Left lung (tissue), 10 donors: Measurements from ENCODE around the gene YEATS4. TPM values are rescaled to one million over a fixed set of nuclear protein-coding genes. Genes with fewer than 3 reads are reported as not detected.
A peak's percentile ranks its signal among the peaks of the same experiment; 100 is the strongest.

ENCODE experiments used
- ATAC-seq: fragments of 200-7000 bp; cut with Tn5 transposase; one replicate; pipeline ENCODE4 v1.9.1; 2020; ENCODE audit warnings: moderate library complexity
- DNase-seq, 4 donors: peaks; one replicate each; pipeline ENCODE4 v3.0.0-alpha.2; 2013 to 2020
- H3K27ac ChIP-seq, 2 donors: fragments of 200-600 bp; sonication (generic) in 1 of 2; one replicate each; pipeline versions ENCODE4 v1.5.0 to v1.8.0; 2020 to 2021
- H3K27me3 ChIP-seq, 2 donors: fragments of 200-600 bp; sonication (generic) in 1 of 2; one replicate each; pipeline versions ENCODE4 v1.5.0 to v1.8.0; 2020 to 2021
- H3K36me3 ChIP-seq, 2 donors: fragments of 200-600 bp; sonication (generic) in 1 of 2; one replicate each; pipeline versions ENCODE4 v1.5.0 to v1.8.0; 2020 to 2021
- H3K4me1 ChIP-seq, 2 donors: fragments of 200-600 bp; one replicate each; pipeline ENCODE4 v1.8.0; 2021
- H3K4me3 ChIP-seq, 2 donors: fragments of 200-600 bp; sonication (generic) in 1 of 2; one replicate each; pipeline versions ENCODE4 v1.5.0 to v1.8.0; 2020 to 2021; ENCODE audit warnings: mild to moderate bottlenecking in 1 of 2
- H3K9me3 ChIP-seq, 2 donors: fragments of 200-600 bp; sonication (generic) in 1 of 2; one replicate each; pipeline versions ENCODE4 v1.5.0 to v1.8.0; 2020 to 2021
- intact Hi-C, 2 donors: fragments of 100-400 bp; cut with DNase I; formaldehyde crosslinking; loops; one replicate each; pipeline versions ENCODE4 v1.11.2 to v1.14.2; 2022
- polyA plus RNA-seq, 6 donors: library from polyadenylated mRNA; unstranded; fragments of 120-200 nt; gene quantifications; one replicate each; pipeline ENCODE4 v1.2.1, GENCODE V29; 2013; ENCODE audit not compliant: insufficient read length in 6 of 6
- total RNA-seq, 2 donors: library from RNA; stranded (reverse); fragmentation: NEBNext Ultra II Directional; extraction: Animal tissue kit (Norgen Biotek cat#: 25700); gene quantifications; one replicate each; pipeline ENCODE4 v1.2.1, GENCODE V29; 2021
- TF ChIP-seq, protein P1 (sequence below), 2 donors: fragments of 200-600 bp; sonication (generic) in 1 of 2; IDR thresholded peaks; one replicate each; pipeline versions ENCODE4 v1.5.0 to v1.8.0; 2021; ENCODE audit warnings: antibody characterized with exemption in 2 of 2
- donor health status: DM: no; HTN: yes; CAD: no.
- donor health status: DM: no; HTN: no; CAD: no.

YEATS4 gene
- total and polyA plus RNA-seq, 8 donors, result 10.1 to 24.4 (median 21.7) TPM

DNA sequence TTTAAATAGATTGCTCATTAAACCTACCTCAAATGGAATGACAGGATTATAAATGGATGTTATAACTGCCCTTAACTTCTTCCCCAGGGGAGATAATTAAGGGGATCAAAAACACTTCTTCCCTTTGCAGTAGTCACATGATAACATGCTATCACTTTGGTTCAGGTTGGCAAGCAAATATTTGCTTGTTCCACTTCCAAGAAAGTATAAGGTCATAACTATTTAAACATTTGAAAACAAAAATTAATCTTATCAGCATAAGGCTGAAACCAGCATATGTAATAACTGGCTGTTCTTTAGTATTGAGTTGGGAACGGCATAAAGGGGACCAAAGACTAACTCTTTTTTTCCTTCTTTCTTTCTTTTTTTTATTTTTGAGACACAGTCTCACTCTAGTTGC, 13.8 kb upstream of the YEATS4 start:
- Histone ChIP-seq H3K27ac (no peak overlapping the region), H3K9me3 (no peaks in the 10 kb centered on the region), H3K27me3 (no peaks in the 10 kb centered on the region), H3K4me3 (no peak overlapping the region), H3K4me1 (peaks cover 5 to 63% of the 10 kb centered on the region in 2 donors), H3K36me3 (no peaks in the 10 kb centered on the region)
- intact Hi-C loops, result no loop called here
- DNase-seq (no peak), ATAC-seq (no peak)
- TF ChIP-seq, protein P1, sequence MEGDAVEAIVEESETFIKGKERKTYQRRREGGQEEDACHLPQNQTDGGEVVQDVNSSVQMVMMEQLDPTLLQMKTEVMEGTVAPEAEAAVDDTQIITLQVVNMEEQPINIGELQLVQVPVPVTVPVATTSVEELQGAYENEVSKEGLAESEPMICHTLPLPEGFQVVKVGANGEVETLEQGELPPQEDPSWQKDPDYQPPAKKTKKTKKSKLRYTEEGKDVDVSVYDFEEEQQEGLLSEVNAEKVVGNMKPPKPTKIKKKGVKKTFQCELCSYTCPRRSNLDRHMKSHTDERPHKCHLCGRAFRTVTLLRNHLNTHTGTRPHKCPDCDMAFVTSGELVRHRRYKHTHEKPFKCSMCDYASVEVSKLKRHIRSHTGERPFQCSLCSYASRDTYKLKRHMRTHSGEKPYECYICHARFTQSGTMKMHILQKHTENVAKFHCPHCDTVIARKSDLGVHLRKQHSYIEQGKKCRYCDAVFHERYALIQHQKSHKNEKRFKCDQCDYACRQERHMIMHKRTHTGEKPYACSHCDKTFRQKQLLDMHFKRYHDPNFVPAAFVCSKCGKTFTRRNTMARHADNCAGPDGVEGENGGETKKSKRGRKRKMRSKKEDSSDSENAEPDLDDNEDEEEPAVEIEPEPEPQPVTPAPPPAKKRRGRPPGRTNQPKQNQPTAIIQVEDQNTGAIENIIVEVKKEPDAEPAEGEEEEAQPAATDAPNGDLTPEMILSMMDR (IDR thresholded peaks at IDR 0.05), result no peak

DNA sequence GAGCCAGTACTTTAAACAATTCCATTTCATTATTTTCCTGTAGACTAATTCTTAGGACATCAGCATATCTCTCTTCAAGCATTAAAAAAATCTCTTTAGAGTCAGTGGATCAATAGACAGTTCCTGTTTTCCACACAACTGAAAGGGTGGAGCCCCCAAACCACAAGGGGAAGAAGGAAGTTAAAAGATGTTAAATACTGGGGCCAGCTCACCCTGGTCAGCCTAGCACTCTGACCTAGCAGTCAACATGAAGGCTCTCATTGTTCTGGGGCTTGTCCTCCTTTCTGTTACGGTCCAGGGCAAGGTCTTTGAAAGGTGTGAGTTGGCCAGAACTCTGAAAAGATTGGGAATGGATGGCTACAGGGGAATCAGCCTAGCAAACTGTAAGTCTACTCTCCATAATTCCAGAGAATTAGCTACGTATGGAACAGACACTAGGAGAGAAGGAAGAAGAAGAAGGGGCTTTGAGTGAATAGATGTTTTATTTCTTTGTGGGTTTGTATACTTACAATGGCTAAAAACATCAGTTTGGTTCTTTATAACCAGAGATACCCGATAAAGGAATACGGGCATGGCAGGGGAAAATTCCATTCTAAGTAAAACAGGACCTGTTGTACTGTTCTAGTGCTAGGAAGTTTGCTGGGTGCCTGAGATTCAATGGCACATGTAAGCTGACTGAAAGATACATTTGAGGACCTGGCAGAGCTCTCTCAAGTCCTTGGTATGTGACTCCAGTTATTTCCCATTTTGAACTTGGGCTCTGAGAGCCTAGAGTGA, 11.2 kb upstream of the YEATS4 start, which contains the start of gene LYZ:
TSS of gene LYZ (plus strand) at position 220 of the 777 bp plus-strand sequence. CDS start at position 248, 28 bp downstream.
- ATAC-seq (peak; percentile 81), DNase-seq (no peak)
- Histone ChIP-seq H3K4me3 (peak within 1 kb of the TSS in 1 of 2 donors; percentile 40), H3K4me1 (peaks cover 2 to 50% of the 10 kb centered on the region in 2 donors), H3K9me3 (no peaks in the 10 kb centered on the region), H3K27me3 (no peaks in the 10 kb centered on the region), H3K27ac (peak within 1 kb of the TSS; percentile 21 to 89), H3K36me3 (no peaks in the 10 kb centered on the region)
- TF ChIP-seq, protein P1 (IDR thresholded peaks at IDR 0.05), result no peak
- intact Hi-C loops, result no loop called here

DNA sequence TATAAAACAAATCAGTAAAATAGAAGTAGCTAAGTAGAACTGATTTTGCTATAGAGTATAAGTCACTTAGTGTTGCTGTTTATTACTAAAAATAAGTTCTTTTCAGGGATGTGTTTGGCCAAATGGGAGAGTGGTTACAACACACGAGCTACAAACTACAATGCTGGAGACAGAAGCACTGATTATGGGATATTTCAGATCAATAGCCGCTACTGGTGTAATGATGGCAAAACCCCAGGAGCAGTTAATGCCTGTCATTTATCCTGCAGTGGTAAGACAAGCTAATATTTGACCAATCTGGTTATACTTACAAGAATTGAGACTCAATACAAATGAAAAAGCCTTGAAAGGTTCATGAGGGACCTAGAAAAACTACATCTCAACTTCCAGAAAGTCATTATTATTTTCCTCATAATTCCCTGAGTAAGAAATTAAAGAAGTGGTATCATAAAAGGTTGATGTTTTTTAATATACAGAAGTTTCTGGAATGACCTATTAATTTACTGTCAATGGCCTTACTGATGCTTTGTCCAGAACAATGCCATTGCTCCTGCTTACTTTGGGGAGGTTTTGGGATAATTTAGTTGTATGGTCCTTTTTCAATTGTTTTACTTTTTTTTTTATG, 9.4 kb upstream of the YEATS4 start:
- intact Hi-C loops, result no loop called here
- Histone ChIP-seq H3K36me3 (no peaks in the 10 kb centered on the region), H3K4me3 (peak overlapping the region in 1 of 2 donors; percentile 40), H3K4me1 (peaks cover 0 to 40% of the 10 kb centered on the region in 2 donors), H3K27ac (peak overlapping the region in 1 of 2 donors; percentile 89), H3K9me3 (no peaks in the 10 kb centered on the region), H3K27me3 (no peaks in the 10 kb centered on the region)
- DNase-seq (no peak), ATAC-seq (no peak)
- TF ChIP-seq, protein P1 (IDR thresholded peaks at IDR 0.05), result no peak

DNA sequence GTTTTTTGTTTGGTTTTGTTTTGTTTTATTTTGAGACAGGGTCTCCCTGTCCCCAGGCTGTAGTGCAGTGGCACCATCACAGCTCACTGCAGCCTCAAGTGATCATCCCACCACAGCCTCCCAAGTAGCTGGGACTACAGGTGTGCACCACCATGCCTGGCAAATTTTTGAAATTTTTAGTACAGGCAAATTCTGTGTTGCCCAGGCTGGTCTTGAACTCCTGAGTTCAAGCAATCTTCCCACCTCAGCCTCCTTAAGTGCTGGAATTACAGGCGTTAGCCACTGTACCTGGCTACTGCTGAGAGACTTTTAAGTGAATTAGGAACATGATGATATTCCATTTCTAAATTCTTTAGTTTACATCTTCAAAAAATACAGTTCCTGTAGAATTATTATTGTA, 8.8 kb upstream of the YEATS4 start:
- H3K36me3 ChIP-seq, result no peaks in the 10 kb centered on the region
- no peaks in the 10 kb centered on the region for H3K27me3 ChIP-seq
- H3K9me3 ChIP-seq, result no peaks in the 10 kb centered on the region
- no peak for ATAC-seq
- intact Hi-C loops, result no loop called here
- peak overlapping the region in 1 of 2 donors; percentile 40 for H3K4me3 ChIP-seq
- TF ChIP-seq, protein P1 (IDR thresholded peaks at IDR 0.05), result no peak
- peaks cover 0 to 37% of the 10 kb centered on the region in 2 donors for H3K4me1 ChIP-seq
- H3K27ac ChIP-seq, result peak overlapping the region in 1 of 2 donors; percentile 89
- no peak for DNase-seq
